H1 (cell line): ENCODE data around the gene USP13. TPM values are rescaled to one million over a fixed set of nuclear protein-coding genes. Genes with fewer than 3 reads are reported as not detected.

Experiments
- ASH2L ChIP-seq: fragments of 200-600, 300-600 bp; sonication (generic); IDR thresholded peaks from one replicate; pipeline ENCODE4 v1.7.1; 2017; ENCODE audit warnings: low read length
- CHD2 ChIP-seq: IDR thresholded peaks from 2 replicates; pipeline ENCODE4 v1.6.1; 2012; ENCODE audit warnings: low read length, improper control_type of control experiment
- JUND ChIP-seq: IDR thresholded peaks from 2 replicates; pipeline ENCODE4 v1.6.1; 2011; ENCODE audit warnings: mild to moderate bottlenecking, improper control_type of control experiment, low read length
- KDM1A ChIP-seq: fragments of 200-600, 300-600 bp; sonication (generic); IDR thresholded peaks from 2 replicates; pipeline ENCODE4 v1.7.1; 2016; ENCODE audit warnings: mild to moderate bottlenecking, low read length, borderline replicate concordance
- polyA plus RNA-seq, 7 experiments: library from polyadenylated mRNA; depleted of rRNA in 3 of 7; stranded (reverse) in 5 of 7; unstranded in 2 of 7; fragments of >200 nt in 5 of 7; fragments of 200-250 nt in 2 of 7; gene quantifications; 1 replicate in 5 of 7; 2 replicates in 1 of 7; 4 replicates in 1 of 7; pipeline versions ENCODE4 v1.2.1 to v1.2.3, GENCODE V29; 2011 to 2013; ENCODE audit warnings: missing spikeins in 2 of 7, mixed read lengths in 2 of 7
- total RNA-seq: library from RNA; stranded (reverse); fragmentation: NEBNext Ultra II Directional; extraction: Animal tissue kit (Norgen Biotek cat#: 25700); gene quantifications from 2 replicates; pipeline ENCODE4 v1.2.1, GENCODE V29; 2021

Gene USP13
- total and polyA plus RNA-seq, 2 of the 8 experiments (the other 6 are each of a cell fraction or from before 2014, with no cell fraction given), result 7.9 to 25.9 TPM

- TF ChIP-seq KDM1A, result no peak
- TF ChIP-seq CHD2, result no peak
- TF ChIP-seq JUND, result no peak
- TF ChIP-seq ASH2L, result no peak
- TF ChIP-seq, all 59 proteins: peak for 0
Observed at GRCh38 chr3:179677884-179678283, 25.0 kb downstream of the USP13 start (continued).
